Left cardiac atrium (tissue), 4 donors: Measurements from ENCODE around the gene SERPIND1. TPM values are rescaled to one million over a fixed set of nuclear protein-coding genes. Genes with fewer than 3 reads are reported as not detected.
"Not testable (repeated sequence)": the region's sequence is repeated elsewhere in the genome, so short reads cannot be mapped to it uniquely, and the experiment has no call there.

Experiments used
- ATAC-seq, 2 donors: fragments of 200-7000 bp; cut with Tn5 transposase; one replicate each; pipeline ENCODE4 v1.9.1; 2020; ENCODE audit warnings: mild to moderate bottlenecking in 2 of 2, moderate library complexity in 2 of 2
- DNase-seq: peaks from one replicate; pipeline ENCODE4 v3.0.0-alpha.2; 2020
- intact Hi-C, 2 donors: fragments of 100-400 bp; cut with DNase I; formaldehyde crosslinking; loops; one replicate each; pipeline versions ENCODE4 v1.14.1 to v1.15.1; 2022 to 2023
- total RNA-seq, 2 donors: library from RNA; stranded (reverse); fragmentation: NEBNext Ultra II Directional; extraction: Animal tissue kit (Norgen Biotek cat#: 25700); gene quantifications; one replicate each; pipeline ENCODE4 v1.2.1, GENCODE V29; 2021
- donor health status: DM: no; HTN: yes; CAD: no.
- donor health status: DM: no; HTN: yes; CAD: no; lungs with severe emphysema.
- donor health status: DM: yes; HTN: yes; CAD: no.
- donor health status: Dilated cardiomyopathy.

Gene SERPIND1
- total RNA-seq, 2 donors from 2014 or later = 1.4 to 1.7 TPM

DNA sequence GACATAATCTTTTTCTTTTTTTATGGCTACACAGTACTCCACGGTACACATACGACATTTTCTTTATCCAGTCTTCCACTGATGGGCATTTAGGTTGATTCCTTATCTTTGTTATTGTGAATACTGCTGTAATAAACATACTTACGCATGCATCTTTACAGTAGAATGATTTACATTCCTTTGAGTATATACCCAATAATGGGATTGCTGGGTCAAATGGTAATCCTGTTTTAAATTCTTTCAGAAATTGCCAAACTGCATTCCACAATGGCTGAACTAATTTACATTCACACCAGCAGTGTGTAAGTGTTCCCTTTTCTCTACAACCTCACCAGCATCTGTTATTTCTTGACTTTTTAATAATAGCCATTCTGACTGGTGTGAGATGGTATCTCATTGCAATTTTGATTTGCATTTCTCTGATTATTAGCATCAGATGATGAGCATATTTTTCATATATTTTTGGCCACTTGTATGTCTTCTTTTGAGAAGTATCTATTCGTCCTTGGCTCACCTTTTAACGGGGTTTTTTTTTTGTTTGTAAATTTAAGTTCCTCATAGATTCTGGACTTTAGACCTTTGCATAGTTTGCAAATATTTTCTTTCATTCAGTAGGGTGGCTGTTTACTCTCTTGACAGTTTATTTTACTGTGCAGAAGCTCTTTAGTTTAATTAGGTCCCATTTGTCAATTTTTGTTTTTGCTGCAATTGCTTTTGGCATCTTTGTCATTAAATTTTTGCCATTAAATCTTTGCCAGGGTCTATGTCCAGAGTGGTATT, 52.6 kb downstream of the SERPIND1 start:
- DNase-seq, ATAC-seq: not testable (repeated sequence)
- intact Hi-C loops = loop anchor here in 1 of 2 donors (10.0 kb wide), 1 partner anchor 62 kb away; no protein-coding TSS in a partner anchor

DNA sequence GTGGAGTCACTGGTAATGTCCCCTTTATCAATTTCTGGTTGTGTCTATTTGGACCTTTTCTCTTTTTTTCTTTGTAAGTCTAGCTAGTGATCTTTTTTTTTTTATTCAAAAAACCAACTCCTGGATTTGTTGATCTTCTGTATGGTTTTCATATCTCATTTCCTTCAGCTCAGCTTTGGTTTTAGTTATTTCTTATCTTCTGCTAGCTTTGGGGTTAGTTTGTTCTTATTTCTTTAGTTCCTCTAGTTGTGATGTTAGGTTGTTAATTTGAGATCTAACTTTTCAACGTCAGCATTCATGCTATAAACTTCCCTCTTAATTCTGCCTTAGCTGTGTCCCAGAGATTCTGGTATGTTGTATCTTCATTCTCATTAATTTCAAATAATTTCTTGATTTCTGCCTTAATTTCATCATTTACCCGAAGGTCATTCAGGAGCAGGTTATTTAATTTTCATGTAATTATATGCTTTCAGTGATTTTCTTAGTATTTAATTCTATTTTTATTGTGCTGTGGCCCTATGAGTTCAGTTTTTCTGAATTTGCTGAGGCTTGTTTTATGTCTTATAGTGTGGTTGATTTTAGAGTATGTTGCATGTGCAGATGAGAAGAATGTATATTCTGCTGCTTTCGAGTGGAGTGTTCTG, 55.7 kb downstream of the SERPIND1 start:
- intact Hi-C loops = loop anchor here in 1 of 2 donors (10.0 kb wide), 1 partner anchor 65 kb away; no protein-coding TSS in a partner anchor

DNA sequence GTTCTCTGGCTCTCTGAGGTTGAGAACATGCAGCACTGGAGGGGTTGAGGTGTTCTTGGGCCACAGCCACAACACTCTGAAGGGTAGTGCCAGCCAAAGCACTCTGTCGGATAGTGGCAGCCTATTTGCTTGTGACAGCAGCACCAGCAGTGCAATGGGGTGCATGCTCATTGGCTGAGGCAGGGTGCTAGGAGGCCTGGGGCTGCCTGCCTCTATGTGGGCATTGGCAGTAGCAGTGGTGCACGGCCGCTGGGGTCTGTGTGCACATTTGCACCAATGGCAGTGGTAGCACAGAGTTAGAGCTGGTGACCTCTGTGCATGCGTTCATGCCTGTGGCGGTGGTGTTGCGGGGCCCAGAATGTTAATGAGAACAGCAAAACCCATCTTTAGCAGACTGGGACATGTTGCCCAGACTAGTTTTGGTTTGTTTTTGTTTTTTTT, 59.3 kb downstream of the SERPIND1 start:
- DNase-seq = no peak
- intact Hi-C loops = no loop called here
- no peak for ATAC-seq

More for the DNA sequence above, 55.7 kb downstream of the SERPIND1 start:
- ATAC-seq = no peak
- DNase-seq = no peak

DNA sequence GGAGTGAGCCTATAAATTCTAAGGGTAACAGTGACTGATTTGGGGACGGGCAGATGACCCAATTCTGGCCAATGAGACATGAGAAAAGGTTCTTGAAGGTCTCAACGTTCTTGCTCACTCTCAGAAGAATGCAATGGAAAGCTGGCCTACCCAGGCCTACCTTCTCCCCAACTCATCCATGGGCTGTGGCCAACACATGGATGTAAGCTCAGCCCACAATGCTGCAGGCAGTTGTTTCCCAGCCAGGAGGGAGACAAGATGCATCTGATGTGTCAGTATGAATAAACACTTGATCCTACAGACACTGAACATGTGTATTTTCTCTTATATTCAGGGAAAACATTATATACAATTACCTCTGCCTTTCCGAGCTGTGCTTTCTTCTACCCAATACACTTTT, 60.3 kb downstream of the SERPIND1 start:
- intact Hi-C loops = no loop called here
- DNase-seq (no peak), ATAC-seq (no peak)

DNA sequence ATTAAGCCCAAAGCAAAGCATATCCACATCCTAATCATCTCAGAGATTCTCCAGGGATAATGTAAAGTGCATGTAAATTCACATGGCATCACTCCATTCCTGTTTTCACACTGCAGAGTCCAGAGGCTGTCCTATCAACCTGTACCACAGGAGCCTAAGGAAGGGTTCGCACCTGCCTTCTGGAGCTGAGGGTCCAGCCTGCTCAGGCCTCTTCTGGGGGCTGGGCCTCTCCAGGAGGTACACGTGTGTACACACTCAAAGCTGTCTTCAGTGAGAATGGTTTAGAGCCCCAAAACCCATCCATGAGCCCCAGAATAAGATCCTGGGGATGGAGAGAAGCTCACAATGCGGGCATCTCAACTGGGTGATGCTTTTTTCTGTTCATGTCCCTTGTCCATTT, 60.8 kb downstream of the SERPIND1 start:
- no peak for ATAC-seq
- intact Hi-C loops = no loop called here
- DNase-seq = no peak

Other genes starting within 250 kb of the SERPIND1 start
- 10 to 100 TPM; 52.6 to 57.5 TPM for gene PI4KA, start 84.7 kb downstream of the SERPIND1 start, total RNA-seq
- 10 to 100 TPM; 25.4 to 27.9 TPM for gene SNAP29, start 84.9 kb downstream of the SERPIND1 start, total RNA-seq
- 10 to 100 TPM; 48.7 to 50.2 TPM for gene CRKL, start 143.3 kb downstream of the SERPIND1 start, total RNA-seq
- 1 to 10 TPM; 1.5 to 2.4 TPM for gene AIFM3, start 193.1 kb downstream of the SERPIND1 start, total RNA-seq
- 10 to 100 TPM; 26.9 to 29.1 TPM for gene LZTR1, start 208.2 kb downstream of the SERPIND1 start, total RNA-seq
- 10 to 100 TPM; 20.9 to 22.1 TPM for gene THAP7, start 228.0 kb downstream of the SERPIND1 start, total RNA-seq
- 1 to 10 TPM; 2.2 to 4.6 TPM for gene P2RX6, start 241.1 kb downstream of the SERPIND1 start, total RNA-seq